ENCODE data around the gene RNASE12. TPM values are rescaled to one million over a fixed set of nuclear protein-coding genes. Genes with fewer than 3 reads are reported as not detected.
"Not testable (repeated sequence)": the region's sequence is repeated elsewhere in the genome, so short reads cannot be mapped to it uniquely, and the experiment has no call there.

The RNASE12 gene
- polyA plus RNA-seq, 3 donors = not detected

GRCh38 chr14:20614038-20614840 lies 23.1 kb upstream of the RNASE12 start:
- no peak for DNase-seq (ENCODE audit: low read depth in 3 of 3, low spot score in 2 of 3)

- peak; percentile 89 to 96 (median 89) for DNase-seq (ENCODE audit: low read depth in 3 of 3, low spot score in 2 of 3)
Measured at GRCh38 chr14:20613094-20614037, 22.2 kb upstream of the RNASE12 start.

GRCh38 chr14:20612403-20612802 lies 21.2 kb upstream of the RNASE12 start:
- no peak for DNase-seq (ENCODE audit: low read depth in 3 of 3, low spot score in 2 of 3)

- no peak for DNase-seq (ENCODE audit: low read depth in 3 of 3, low spot score in 2 of 3)
Measured at GRCh38 chr14:20611277-20611676, 20.1 kb upstream of the RNASE12 start.

GRCh38 chr14:20610002-20610765 lies 19.0 kb upstream of the RNASE12 start:
- DNase-seq (ENCODE audit: low read depth in 3 of 3, low spot score in 2 of 3) = no peak

GRCh38 chr14:20609215-20610001 lies 18.2 kb upstream of the RNASE12 start:
- peak in 1 of 3 donors; percentile 93 for DNase-seq (ENCODE audit: low read depth in 3 of 3, low spot score in 2 of 3)

- DNase-seq (ENCODE audit: low read depth in 3 of 3, low spot score in 2 of 3) = no peak
Measured at GRCh38 chr14:20608383-20609110, 17.4 kb upstream of the RNASE12 start.

- no peak for DNase-seq (ENCODE audit: low read depth in 3 of 3, low spot score in 2 of 3)
Measured at GRCh38 chr14:20607617-20608016, 16.4 kb upstream of the RNASE12 start.

GRCh38 chr14:20606902-20607242 lies 15.7 kb upstream of the RNASE12 start:
- DNase-seq (ENCODE audit: low read depth in 3 of 3, low spot score in 2 of 3) = no peak

- no peak for DNase-seq (ENCODE audit: low read depth in 3 of 3, low spot score in 2 of 3)
Measured at GRCh38 chr14:20606190-20606901, 15.2 kb upstream of the RNASE12 start.

- no peak for DNase-seq (ENCODE audit: low read depth in 3 of 3, low spot score in 2 of 3)
Measured at GRCh38 chr14:20603813-20604690, 12.9 kb upstream of the RNASE12 start.

- no peak for DNase-seq (ENCODE audit: low read depth in 3 of 3, low spot score in 2 of 3)
Measured at GRCh38 chr14:20602583-20602982, 11.4 kb upstream of the RNASE12 start.

- no peak for DNase-seq (ENCODE audit: low read depth in 3 of 3, low spot score in 2 of 3)
Measured at GRCh38 chr14:20601522-20601921, 10.3 kb upstream of the RNASE12 start.

GRCh38 chr14:20597108-20597507 lies 5.9 kb upstream of the RNASE12 start:
- DNase-seq (ENCODE audit: low read depth in 3 of 3, low spot score in 2 of 3) = no peak

- DNase-seq (ENCODE audit: low read depth in 3 of 3, low spot score in 2 of 3) = not testable (repeated sequence)
Measured at GRCh38 chr14:20595726-20596125, 4.5 kb upstream of the RNASE12 start.

- DNase-seq (ENCODE audit: low read depth in 3 of 3, low spot score in 2 of 3) = no peak
Measured at GRCh38 chr14:20592574-20592973, 1.4 kb upstream of the RNASE12 start.

- no peak for DNase-seq (ENCODE audit: low read depth in 3 of 3, low spot score in 2 of 3)
Measured at GRCh38 chr14:20587489-20588154, 3.6 kb downstream of the RNASE12 start, which contains the start of gene RNASE11. Gene RNASE11 (minus strand): TSS chr14:20588001.

All from right renal cortex interstitium (tissue), 3 donors.